ENCODE results near the gene RIC8A. TPM values are rescaled to one million over a fixed set of nuclear protein-coding genes. Genes with fewer than 3 reads are reported as not detected.
"Not testable (repeated sequence)": the region's sequence is repeated elsewhere in the genome, so short reads cannot be mapped to it uniquely, and the experiment has no call there.

The RIC8A gene
- total RNA-seq, 1 experiment from 2014 or later: 152 TPM

DNA sequence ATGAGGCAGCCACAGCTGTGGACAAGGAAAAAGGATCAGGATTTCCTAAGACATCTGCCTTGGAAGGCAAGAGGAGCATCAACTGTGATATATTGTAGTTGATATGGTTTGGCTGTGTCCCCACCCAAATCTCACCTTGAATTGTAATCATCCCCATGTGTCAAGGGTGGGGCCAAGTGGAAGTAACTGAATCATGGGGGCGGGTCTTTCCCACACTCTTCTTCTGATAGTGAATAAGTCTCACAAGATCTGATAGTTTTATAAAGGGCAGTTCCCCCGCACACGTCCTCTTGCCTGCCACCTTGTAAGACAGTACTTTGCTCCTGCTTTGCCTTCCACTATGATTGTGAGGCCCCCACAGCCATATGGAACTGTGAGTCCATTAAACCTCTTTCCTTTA is 10.2 kb downstream of the RIC8A start:
- DNase-seq (ENCODE audit: low read depth): no peak

DNA sequence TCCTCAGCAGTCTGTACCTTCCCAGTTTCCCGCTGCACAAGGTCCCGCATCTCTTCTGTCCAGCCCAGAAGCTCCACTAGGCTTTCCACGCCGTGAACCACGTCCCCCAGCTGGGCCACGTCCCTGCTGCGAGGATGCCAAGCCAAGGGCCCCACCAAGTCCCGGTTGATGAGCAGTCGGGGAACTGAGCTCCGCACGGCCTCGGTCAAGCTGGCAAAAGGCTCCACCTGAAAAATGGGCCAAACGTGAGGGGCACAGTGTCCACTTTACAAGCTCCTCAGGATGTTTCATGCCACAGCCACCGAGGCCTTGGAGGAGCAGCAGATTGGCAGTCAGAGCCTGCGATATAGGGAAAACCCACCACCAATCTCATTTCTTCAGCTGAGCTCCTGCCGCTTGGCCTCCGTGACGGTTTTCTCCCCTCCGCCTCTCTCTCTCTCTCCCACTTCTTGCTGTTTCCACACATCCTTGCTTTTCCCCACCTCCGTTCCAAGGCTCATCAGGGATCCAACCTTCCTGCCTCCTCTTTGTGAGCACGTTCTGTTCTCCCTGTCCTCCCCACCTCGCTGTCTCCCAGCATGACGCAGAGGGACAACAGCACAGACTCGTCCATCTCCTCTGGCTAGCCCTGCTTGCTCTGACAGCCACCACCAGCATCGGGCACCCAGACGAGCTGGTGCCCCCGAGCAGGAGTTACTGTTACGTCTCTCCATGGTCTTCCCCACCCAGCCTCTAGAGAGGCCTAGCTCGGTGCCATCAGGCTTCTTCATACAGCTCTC is 11.5 kb downstream of the RIC8A start:
- DNase-seq (ENCODE audit: low read depth): no peak

DNA sequence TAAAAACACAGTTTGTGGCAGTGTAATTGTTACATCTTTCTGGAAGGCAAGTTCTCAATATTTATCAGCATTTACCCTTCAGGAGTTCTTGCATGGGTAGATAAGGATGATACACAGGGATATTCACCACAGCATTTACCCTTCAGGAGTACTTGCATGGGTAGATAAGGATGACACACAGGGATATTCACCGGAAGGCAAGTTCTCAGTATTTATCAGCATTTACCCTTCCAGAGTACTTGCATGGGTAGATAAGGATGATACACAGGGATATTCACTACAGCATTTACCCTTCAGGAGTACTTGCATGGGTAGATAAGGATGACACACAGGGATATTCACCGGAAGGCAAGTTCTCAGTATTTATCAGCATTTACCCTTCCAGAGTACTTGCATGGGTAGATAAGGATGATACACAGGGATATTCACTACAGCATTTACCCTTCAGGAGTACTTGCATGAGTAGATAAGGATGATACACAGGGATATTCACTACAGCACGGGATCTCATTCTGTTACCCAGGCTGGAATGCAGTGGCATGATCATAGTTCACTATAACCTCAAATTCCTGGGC is 13.2 kb downstream of the RIC8A start:
- not testable (repeated sequence) for DNase-seq (ENCODE audit: low read depth)

DNA sequence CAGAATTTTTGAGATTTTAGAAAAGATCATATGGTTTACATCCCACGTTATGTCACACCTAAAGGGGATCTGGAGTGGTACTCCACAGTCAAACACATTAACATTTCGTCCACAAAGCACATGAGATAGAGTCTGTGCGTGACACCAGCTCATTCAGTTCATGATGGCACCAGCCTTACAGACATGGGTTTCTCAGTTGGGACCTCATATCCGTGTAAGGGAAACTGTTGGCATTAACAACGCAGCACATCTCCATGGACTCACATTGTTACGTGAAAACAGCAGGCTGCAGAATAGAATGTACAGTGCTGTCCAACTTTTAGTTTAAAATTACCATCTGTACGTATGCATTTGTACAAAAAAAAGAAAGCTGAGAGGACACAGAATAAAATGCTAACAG is 14.0 kb downstream of the RIC8A start:
- DNase-seq (ENCODE audit: low read depth): no peak

DNA sequence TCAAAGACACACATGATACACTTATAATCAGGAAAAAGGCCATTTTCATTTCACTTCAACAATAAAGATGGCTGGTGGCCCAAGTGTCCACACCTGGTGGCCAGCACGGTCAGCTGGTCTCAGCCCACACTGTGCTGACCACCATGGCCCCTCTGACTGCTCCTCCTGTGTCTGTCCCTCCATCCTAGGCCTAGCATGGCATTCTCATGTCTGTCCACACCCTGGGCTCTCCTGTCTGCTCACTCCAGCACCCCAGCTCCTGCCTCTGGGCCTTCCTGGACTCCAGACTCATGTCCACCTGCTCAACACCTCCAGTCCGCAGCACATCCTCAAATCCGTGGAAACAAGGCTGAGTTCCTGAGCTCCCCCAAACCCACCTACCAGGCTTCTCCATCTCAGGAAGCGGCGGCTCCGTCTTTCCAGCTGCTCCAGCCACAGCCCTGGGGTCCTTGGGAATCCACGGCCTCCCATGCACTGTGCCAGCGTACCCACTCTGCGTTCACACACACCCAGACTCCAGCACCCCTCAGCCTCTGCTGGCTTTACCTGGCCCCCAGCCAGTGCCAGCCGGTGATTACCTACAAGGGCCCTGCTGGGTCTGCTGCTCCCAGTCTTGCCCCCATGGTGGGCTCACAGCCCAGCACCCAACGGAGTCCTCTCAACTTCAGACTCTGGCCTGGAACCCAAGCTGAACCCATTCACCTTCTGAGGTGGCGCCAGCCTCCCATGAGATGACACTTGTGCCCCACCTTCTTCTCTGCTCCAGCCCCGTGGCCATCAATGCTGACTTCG is 14.7 kb downstream of the RIC8A start:
- DNase-seq (ENCODE audit: low read depth): no peak

DNA sequence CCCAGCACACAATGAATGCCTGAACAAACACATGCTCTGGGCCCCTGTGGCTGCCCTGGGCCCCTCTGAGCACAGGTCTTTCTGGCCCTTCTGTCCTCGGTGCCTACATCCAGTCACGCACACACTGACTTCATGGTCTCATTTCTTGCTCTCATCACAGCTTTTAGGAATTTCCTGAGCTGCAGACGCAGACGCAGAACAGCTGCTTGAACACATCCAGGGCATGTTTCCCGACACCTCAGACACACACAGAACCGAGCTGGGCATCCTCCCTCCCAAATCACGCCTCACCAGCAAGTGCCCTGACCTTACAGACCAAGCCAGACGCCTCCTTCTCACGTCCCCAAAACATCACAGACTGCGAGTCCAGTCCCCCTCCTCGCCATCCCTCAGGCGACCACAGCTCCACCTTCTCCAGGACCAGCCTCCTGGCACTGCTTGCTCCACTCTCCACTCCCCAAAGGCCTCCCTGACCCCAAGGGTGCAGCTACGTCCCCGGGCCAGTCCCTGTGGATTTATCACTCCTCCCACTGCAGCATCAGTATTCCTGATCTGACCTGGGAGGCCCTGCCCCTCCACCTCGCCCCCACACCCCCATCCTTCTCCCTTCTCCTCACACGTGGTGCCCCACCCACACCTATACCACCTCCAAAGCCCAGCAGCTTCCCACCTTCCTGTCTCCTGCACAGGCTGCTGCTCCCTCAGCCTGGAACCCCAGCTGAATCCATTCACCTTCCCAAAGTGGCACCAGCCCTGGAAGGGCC is 15.7 kb downstream of the RIC8A start:
- no peak for DNase-seq (ENCODE audit: low read depth)

DNA sequence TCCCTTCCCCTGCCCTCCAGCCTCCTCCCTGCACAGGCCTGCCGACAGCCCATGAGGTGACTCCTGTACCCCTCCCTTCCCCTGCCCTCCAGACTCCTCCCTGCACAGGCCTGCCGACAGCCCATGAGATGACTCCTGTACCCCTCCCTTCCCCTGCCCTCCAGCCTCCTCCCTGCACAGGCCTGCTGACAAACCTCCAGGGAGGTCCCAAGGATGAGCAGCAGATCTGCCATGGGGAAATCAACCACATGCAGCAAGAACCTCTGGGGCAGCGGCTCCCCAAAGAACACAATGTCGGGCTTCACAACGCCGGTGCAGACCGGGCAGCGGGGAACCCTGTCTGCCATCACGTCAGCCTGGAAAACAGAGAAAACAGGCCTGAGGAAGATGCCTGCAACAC is 16.4 kb downstream of the RIC8A start:
- no peak for DNase-seq (ENCODE audit: low read depth)

DNA sequence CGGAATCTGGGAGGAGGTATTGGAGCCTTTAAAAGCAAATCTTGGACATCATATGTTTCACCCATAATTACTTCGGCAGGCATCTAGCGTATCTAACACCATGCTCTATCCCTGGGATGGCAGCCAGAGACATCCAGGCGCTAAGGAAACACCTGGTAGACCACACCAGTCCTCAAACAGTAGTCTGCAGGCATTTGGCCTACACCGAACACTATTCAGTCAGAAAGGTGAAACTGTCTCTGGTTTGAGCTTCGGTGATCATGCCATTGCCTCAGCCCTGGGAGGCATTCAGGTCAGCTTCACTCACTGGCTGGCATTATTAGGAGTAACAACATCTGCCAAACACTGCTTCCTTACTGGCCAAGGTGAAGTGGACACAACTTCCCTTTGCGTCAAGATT is 16.9 kb downstream of the RIC8A start:
- DNase-seq (ENCODE audit: low read depth): no peak

DNA sequence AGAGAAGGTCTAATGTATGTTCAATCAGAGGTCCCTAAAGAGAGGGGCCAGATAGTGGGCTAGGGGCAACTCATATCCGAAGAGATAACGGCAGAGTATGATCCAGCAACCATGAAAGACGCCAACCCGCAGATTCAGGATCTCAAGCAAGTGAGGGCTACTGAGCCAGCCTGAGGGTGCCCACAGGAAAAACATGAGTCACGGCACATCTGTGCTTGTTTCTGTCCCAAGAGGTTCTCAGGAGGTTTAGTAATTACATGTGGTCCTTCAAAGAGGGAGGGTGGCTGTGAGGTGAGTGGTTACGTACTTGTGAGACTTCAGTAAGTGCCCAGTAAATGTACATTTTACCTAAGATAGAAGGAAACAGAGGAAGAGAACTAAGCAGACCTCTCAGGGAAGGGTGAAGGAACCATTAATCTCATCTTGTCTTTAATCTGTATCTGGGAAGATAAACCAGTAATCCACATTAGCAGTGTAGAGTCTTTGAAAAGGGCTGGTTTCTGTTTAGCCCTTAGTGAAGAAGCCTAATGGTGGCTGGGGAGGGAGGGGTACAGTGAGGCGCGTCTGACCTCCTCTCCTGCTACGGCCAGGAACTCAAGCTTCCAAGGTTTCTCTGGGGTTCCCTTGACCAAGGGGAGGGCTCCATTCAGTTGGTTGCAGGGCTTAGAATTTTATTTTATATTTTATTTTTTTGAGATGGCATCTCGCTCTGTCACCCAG is 18.4 kb downstream of the RIC8A start:
- peak; percentile 73 for DNase-seq (ENCODE audit: low read depth)

DNA sequence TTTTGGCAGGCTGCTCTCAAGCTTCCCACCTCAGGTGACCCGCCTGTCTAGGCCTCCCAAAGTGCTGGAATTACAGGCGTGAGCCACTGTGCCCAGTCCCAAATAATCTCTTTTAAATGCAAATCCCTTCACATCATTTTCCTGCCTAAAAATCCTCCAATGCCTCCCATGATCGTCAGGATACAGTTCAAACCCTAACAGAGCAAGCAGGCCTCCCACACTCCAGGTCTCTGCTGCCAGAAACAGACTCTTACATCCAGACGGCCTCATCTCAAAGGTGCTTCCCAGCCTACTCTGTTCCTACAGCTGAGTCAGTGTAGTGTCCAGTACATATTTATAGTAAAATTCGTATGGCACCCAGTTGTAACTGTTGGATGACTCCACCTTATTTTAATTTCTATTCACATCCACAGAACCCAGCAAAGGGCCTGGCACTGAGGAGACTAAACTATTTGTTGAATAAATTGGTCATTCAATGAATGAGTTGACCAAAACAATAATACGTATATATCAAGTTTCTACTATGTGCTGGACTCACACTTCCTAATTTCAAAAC is 20.4 kb downstream of the RIC8A start:
- no peak for DNase-seq (ENCODE audit: low read depth)

DNA sequence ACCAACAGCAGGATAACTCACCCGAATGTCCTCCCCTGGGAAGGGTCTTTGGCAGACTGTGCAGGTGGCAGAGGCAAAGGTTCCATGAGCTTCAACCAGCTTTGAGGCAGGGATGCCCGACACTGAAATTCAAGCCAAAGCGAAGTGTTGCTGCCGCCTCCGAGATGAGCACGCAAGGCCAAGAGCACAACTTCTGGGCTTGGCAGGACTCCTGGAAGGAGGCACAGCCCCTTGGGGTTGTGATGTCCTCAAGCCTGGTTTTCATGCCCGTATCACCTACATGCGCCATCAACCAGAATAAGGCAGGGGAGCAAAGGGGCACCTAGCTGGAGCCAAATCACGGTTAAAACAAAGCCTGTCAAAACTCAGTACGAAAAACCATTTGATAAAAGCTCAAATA is 22.9 kb downstream of the RIC8A start:
- DNase-seq (ENCODE audit: low read depth): no peak

DNA sequence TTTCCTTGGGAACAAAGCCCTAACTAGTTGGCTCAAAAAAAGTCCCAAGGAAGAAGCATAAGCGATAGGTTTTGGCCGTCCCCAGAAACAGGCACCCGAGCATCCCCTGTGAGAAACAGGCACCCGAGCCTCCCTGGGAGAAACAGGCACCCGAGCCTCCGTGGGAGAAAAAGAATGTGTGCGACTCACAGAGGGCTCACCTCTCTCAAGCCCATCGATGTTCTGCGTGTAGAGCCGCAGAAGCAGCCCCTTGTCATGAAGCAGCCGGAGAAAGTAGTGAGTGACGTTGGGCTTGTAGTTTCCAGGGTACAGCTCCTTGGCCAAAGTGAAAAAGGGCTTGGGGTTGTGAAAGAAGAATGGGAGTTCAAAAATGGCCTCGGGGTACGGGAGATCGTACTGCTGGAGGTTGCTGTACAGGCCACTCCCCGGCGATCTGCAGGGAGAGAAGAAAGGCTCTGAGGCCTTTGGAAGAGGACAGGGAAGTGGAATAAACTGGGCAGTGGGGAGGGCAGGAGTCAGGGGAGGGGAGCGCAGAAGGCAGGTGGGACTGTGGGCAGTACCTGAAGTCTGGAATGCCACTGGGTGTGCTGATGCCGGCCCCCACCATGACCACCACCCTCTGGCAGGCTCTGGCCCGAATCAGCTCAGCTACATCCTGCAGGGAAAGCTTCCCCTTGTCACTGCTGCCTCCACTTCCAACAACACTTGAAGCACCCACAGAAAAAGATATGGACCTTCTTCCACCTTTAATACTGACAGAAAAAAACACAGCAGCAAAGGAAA is 25.5 kb downstream of the RIC8A start:
- DNase-seq (ENCODE audit: low read depth): no peak

DNA sequence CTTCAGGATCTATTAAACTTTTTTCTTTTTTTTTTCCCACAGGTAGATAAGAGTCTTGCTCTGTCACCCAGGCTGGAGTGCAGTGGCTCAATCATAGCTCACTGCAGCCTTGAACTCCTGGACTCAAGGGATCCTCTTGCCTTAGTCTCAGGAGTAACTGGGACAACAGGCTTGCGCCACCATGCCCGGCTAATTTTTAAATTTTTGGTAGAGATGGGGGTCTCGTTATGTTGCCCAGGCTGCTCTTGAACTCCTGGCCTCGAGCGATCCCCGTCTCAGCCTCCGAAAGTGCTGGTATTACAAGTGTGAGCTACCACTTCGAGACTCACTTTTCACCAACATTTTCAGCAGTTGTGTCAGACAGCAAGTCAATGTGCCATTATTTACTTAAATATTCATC is 27.7 kb downstream of the RIC8A start:
- DNase-seq (ENCODE audit: low read depth): no peak

DNA sequence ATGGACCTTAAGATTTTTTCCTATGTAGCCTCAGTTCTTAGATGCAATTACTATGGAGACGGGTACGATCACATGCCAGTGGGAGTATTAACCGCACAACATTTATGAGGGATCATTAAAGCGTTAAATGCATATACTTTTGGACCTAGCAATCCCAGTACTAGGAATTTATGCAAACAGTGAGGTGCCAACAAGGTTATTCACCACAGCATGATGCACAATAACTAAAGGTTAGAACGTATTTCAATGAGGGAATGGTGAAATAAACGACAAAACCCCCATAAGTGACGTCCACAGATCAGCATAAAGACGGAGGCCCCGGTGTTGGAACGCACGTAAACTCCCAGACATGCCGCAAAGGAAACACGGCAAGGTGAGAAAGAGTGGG is 28.1 kb downstream of the RIC8A start:
- DNase-seq (ENCODE audit: low read depth): no peak

DNA sequence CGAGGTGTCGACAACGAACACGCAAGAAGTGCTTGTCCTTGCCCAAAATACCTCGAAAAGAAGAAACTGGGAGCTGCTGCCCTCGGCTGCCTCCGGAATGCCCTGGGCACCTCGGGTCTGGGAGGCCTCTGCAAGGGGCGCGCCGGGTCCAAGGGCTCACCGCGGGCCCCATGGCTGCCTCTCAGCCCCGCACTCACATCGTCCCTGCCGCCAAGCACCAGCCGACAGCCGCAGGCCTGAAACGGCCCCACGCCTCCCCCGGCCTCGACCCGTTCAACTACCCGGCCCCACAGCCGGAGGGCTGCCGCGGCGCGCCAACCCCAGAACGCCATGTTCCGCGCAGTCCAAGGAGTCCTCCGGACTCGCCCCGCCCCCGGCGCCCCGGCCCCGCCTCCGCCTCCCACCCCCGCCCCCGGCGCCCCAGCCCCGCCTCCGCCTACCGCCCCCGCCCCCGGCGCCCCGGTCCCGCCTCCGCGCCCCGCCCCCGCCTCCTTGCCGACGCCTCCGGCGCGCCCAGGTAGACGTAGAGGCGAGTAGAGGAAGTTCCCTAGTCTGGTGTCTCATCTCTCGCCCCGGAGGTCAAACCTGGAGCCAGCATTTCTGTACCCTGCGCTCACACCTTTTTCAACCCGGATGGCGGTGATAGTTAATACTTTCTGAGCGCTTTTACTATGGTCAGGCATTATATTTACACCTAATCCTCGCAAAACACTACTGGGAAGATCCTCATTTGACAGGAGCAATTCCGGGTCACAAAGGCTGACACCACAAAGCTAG is 28.7 kb downstream of the RIC8A start, which contains the start of gene SIRT3:
SIRT3 (minus strand) TSS at position 346 of the 777 bp plus-strand sequence; CDS start at position 332, 14 bp downstream.
- DNase-seq (ENCODE audit: low read depth): peak; percentile 72

DNA sequence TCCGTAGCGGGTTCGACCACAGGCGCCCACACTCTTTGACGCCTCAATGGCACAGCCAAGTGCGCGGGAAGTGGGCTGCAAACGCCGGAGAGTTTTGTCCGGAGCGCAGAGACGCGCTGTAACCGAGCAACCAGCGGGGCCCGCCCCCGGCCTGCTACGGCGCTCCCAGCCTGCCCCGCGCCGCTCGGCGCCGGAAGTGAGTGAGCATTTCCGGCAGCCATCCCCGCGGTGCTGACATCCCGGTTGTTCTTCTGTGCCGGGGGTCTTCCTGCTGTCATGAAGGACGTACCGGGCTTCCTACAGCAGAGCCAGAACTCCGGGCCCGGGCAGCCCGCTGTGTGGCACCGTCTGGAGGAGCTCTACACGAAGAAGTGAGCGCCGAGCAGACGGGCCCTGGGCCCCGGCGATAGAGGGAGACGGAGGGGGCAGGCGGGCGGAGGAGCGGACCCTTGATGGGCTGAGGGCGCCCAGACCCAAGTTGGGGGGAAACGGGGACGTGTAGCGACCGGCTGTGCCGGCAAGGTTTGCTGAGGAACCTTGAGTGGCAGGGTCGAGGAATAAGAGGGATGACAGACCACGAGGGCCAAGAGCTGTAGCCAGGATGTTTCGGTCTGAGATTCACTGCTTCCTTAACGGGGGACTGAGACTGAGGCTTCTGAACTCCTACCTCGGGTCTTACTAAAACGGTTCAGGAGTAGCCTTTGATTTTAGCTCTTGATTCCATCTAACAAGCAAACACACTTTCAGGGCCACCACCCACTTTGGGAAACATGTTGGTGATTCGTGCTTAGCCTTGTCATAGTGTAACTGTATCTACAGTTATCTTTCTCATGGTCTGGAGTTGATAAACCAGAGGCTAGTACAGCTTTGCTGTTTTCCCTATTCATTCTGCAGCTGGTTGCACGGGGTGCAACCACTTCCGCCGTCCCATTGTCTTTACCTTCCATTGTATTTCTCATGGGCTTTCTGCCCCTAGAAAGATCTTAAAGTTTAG is 29.6 kb downstream of the RIC8A start, which contains the start of gene PSMD13:
PSMD13 (plus strand) TSS at position 203 of the 994 bp plus-strand sequence; CDS start at position 277, 74 bp downstream.
- peak; percentile 77 for DNase-seq (ENCODE audit: low read depth)

DNA sequence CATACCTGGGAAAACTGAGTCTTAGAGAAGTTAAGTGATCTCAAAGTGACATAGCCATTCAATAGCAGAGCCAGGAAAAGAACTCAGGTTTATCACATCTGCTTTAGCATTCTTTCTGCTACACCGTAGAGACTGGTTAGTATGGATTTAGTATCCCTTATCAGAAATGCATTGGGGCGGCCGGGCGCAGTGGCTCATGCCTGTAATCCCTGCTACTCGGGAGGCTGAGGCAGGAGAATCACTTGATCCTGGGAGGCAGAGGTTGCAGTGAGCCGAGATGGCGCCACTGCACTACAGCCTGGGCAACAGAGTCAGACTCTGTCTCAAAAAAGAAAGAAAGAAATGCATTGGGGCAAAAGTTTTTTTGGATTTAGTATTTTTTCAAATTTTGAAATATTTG is 30.8 kb downstream of the RIC8A start:
- not testable (repeated sequence) for DNase-seq (ENCODE audit: low read depth)

DNA sequence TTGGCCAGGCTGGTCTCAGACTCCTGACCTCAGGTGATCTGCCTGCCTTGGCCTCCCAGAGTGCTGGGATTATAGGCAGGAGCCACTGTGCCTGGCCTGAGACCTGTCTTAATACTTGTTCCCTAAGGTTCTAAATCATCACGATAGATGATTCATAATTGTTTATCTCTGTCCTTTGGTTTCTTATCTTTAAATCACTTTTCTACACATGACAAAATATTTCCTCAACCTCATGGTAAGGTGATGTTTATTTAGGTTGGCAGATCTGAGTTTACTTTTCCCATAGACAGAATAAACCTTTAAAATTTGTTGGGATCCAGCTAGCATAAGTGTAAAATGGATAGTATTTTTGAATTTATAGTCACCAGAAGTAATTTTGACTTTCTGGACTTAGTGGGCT is 32.8 kb downstream of the RIC8A start:
- no peak for DNase-seq (ENCODE audit: low read depth)

All from LHCN-M2 (cell line).